Measurements from ENCODE around the gene PLSCR1. TPM values are rescaled to one million over a fixed set of nuclear protein-coding genes. Genes with fewer than 3 reads are reported as not detected.

Gene PLSCR1
- total and polyA plus RNA-seq, 2 experiments from 2014 or later = 62.7 to 78.3 TPM

DNA sequence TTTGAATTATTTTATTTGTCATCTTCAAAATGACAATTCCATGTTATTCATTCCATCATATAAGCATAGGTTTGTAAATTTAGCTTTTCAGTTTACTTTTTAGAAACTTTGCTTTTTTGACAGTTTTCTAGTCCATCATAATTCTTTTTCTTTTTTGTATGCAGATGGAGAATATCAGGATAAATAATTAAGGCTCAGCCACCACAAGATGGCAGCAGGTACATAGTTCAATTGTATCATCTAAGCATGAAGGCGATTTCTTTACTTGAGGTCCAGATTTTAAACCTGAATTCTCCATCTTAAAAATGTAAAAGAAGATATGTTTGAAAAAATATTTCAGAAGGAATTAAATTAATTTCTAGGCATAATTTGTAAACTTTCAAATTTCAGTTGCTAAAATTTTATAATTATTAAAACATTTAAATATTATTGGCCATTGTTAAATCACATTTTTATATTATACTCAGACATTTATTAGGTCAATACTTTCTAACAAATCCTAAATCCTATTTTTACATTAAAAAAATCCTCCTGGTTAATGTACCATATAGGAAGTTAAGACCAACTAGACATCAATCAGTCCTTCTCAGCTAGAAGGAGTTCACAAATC lies 45.6 kb upstream of the PLSCR1 start:
- H3K79me2 ChIP-seq (replicated peaks; ENCODE audit: insufficient read depth) = no peaks in the 10 kb centered on the region
- no peaks in the 10 kb centered on the region for H4K20me1 ChIP-seq (replicated peaks; ENCODE audit: insufficient read depth)
- no peak overlapping the region for H2AFZ ChIP-seq
- no peaks in the 10 kb centered on the region for H3F3A ChIP-seq (replicated peaks; ENCODE audit: low read depth)
- H3K9me2 ChIP-seq (ENCODE audit: insufficient read depth) = no peaks in the 10 kb centered on the region
- no peak overlapping the region for H3K27ac ChIP-seq (ENCODE audit: low read depth)
- peaks cover 17% of the 10 kb centered on the region for H3K4me1 Mint-ChIP-seq
- no peaks in the 10 kb centered on the region for H3K27me3 ChIP-seq (ENCODE audit: insufficient read depth)
- no peak for ATAC-seq
- H3K36me3 ChIP-seq (ENCODE audit: insufficient read depth) = no peaks in the 10 kb centered on the region
- no peak overlapping the region for H3K4me2 ChIP-seq
- H3K9me3 Mint-ChIP-seq = no peaks in the 10 kb centered on the region
- TF ChIP-seq, protein P1, sequence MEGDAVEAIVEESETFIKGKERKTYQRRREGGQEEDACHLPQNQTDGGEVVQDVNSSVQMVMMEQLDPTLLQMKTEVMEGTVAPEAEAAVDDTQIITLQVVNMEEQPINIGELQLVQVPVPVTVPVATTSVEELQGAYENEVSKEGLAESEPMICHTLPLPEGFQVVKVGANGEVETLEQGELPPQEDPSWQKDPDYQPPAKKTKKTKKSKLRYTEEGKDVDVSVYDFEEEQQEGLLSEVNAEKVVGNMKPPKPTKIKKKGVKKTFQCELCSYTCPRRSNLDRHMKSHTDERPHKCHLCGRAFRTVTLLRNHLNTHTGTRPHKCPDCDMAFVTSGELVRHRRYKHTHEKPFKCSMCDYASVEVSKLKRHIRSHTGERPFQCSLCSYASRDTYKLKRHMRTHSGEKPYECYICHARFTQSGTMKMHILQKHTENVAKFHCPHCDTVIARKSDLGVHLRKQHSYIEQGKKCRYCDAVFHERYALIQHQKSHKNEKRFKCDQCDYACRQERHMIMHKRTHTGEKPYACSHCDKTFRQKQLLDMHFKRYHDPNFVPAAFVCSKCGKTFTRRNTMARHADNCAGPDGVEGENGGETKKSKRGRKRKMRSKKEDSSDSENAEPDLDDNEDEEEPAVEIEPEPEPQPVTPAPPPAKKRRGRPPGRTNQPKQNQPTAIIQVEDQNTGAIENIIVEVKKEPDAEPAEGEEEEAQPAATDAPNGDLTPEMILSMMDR (conservative IDR thresholded peaks at IDR 0.05; ENCODE audit: low read depth in 2 of 2) = peak; percentile 66 to 75
- no peak for TF ChIP-seq EZH2 (IDR thresholded peaks at IDR 0.05; ENCODE audit: low read depth, unreplicated experiment)
- no peak for TF ChIP-seq ZNF331 (CRISPR knock-in tag; IDR thresholded peaks at IDR 0.05; ENCODE audit: low read depth)
- no peak for TF ChIP-seq ETS1 (IDR thresholded peaks at IDR 0.05)
- no peak overlapping the region for H3K4me3 ChIP-seq
- no peaks in the 10 kb centered on the region for H3K36me3 Mint-ChIP-seq (ENCODE audit: low read depth)
- peak; percentile 42 for DNase-seq (ENCODE audit: low spot score)
- no peaks in the 10 kb centered on the region for H3K27me3 Mint-ChIP-seq (ENCODE audit: insufficient read depth, low read depth, poor library complexity)
- H3K4me3 Mint-ChIP-seq = no peak overlapping the region
- peaks cover 9% of the 10 kb centered on the region for H3K4me1 ChIP-seq (ENCODE audit: insufficient read depth)
- no peak overlapping the region for H3K27ac Mint-ChIP-seq

DNA sequence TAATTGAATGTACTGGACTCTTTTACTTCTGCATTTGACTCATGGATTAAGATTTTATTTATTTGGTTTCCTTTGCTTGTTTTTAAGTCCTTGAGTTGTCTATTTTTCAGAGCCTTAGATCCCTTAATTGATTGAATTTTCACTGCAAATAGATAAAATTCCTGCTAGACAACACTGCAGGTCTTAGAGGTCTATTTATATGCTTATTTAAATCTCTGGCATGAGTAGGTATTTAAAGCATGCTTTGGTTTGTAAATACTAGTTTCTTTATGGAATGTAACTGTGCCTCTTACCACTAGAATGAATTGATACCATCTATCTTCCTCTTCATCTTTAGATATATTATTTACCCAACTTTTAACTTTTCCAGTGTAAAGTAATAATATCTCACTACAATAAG lies 40.7 kb upstream of the PLSCR1 start:
- Histone ChIP-seq H3K4me2 (peak overlapping the region; percentile 21; the same call in 1 of the 2 replicates), H3K79me2 (replicated peaks; ENCODE audit: insufficient read depth) (no peaks in the 10 kb centered on the region), H2AFZ (no peak overlapping the region), H4K20me1 (replicated peaks; ENCODE audit: insufficient read depth) (no peaks in the 10 kb centered on the region), H3K4me1 (ENCODE audit: insufficient read depth) (peaks cover 20% of the 10 kb centered on the region), H3K4me3 (no peak overlapping the region), H3F3A (replicated peaks; ENCODE audit: low read depth) (no peaks in the 10 kb centered on the region), H3K36me3 (ENCODE audit: insufficient read depth) (peaks cover 15% of the 10 kb centered on the region), H3K9me2 (ENCODE audit: insufficient read depth) (no peaks in the 10 kb centered on the region), H3K27me3 (ENCODE audit: insufficient read depth) (no peaks in the 10 kb centered on the region), H3K27ac (ENCODE audit: low read depth) (no peak overlapping the region)
- Mint-ChIP-seq H3K27ac (peak overlapping the region; percentile 80), H3K4me1 (peaks cover 22% of the 10 kb centered on the region), H3K4me3 (no peak overlapping the region), H3K27me3 (ENCODE audit: insufficient read depth, low read depth, poor library complexity) (peaks cover 3% of the 10 kb centered on the region), H3K9me3 (peaks cover 21% of the 10 kb centered on the region), H3K36me3 (ENCODE audit: low read depth) (peaks cover 30% of the 10 kb centered on the region)
- no peak for ATAC-seq
- DNase-seq (ENCODE audit: low spot score) = peak; percentile 25
- TF ChIP-seq EZH2phosphoT487 (IDR thresholded peaks at IDR 0.05; ENCODE audit: unreplicated experiment) (no peak), EZH2 (IDR thresholded peaks at IDR 0.05; ENCODE audit: low read depth, unreplicated experiment) (no peak), ZNF331 (CRISPR knock-in tag; IDR thresholded peaks at IDR 0.05; ENCODE audit: low read depth) (no peak), POLR2AphosphoS5 (IDR thresholded peaks at IDR 0.05; ENCODE audit: low read depth) (no peak)
- TF ChIP-seq, protein P2, sequence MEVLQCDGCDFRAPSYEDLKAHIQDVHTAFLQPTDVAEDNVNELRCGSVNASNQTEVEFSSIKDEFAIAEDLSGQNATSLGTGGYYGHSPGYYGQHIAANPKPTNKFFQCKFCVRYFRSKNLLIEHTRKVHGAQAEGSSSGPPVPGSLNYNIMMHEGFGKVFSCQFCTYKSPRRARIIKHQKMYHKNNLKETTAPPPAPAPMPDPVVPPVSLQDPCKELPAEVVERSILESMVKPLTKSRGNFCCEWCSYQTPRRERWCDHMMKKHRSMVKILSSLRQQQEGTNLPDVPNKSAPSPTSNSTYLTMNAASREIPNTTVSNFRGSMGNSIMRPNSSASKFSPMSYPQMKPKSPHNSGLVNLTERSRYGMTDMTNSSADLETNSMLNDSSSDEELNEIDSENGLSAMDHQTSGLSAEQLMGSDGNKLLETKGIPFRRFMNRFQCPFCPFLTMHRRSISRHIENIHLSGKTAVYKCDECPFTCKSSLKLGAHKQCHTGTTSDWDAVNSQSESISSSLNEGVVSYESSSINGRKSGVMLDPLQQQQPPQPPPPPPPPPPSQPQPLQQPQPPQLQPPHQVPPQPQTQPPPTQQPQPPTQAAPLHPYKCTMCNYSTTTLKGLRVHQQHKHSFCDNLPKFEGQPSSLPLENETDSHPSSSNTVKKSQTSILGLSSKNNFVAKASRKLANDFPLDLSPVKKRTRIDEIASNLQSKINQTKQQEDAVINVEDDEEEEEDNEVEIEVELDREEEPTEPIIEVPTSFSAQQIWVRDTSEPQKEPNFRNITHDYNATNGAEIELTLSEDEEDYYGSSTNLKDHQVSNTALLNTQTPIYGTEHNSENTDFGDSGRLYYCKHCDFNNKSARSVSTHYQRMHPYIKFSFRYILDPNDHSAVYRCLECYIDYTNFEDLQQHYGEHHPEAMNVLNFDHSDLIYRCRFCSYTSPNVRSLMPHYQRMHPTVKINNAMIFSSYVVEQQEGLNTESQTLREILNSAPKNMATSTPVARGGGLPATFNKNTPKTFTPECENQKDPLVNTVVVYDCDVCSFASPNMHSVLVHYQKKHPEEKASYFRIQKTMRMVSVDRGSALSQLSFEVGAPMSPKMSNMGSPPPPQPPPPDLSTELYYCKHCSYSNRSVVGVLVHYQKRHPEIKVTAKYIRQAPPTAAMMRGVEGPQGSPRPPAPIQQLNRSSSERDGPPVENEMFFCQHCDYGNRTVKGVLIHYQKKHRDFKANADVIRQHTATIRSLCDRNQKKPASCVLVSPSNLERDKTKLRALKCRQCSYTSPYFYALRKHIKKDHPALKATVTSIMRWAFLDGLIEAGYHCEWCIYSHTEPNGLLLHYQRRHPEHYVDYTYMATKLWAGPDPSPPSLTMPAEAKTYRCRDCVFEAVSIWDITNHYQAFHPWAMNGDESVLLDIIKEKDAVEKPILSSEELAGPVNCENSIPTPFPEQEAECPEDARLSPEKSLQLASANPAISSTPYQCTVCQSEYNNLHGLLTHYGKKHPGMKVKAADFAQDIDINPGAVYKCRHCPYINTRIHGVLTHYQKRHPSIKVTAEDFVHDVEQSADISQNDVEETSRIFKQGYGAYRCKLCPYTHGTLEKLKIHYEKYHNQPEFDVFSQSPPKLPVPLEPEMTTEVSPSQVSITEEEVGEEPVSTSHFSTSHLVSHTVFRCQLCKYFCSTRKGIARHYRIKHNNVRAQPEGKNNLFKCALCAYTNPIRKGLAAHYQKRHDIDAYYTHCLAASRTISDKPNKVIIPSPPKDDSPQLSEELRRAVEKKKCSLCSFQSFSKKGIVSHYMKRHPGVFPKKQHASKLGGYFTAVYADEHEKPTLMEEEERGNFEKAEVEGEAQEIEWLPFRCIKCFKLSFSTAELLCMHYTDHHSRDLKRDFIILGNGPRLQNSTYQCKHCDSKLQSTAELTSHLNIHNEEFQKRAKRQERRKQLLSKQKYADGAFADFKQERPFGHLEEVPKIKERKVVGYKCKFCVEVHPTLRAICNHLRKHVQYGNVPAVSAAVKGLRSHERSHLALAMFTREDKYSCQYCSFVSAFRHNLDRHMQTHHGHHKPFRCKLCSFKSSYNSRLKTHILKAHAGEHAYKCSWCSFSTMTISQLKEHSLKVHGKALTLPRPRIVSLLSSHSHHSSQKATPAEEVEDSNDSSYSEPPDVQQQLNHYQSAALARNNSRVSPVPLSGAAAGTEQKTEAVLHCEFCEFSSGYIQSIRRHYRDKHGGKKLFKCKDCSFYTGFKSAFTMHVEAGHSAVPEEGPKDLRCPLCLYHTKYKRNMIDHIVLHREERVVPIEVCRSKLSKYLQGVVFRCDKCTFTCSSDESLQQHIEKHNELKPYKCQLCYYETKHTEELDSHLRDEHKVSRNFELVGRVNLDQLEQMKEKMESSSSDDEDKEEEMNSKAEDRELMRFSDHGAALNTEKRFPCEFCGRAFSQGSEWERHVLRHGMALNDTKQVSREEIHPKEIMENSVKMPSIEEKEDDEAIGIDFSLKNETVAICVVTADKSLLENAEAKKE (CRISPR knock-in tag; IDR thresholded peaks at IDR 0.05) = no peak
- TF ChIP-seq, protein P3, sequence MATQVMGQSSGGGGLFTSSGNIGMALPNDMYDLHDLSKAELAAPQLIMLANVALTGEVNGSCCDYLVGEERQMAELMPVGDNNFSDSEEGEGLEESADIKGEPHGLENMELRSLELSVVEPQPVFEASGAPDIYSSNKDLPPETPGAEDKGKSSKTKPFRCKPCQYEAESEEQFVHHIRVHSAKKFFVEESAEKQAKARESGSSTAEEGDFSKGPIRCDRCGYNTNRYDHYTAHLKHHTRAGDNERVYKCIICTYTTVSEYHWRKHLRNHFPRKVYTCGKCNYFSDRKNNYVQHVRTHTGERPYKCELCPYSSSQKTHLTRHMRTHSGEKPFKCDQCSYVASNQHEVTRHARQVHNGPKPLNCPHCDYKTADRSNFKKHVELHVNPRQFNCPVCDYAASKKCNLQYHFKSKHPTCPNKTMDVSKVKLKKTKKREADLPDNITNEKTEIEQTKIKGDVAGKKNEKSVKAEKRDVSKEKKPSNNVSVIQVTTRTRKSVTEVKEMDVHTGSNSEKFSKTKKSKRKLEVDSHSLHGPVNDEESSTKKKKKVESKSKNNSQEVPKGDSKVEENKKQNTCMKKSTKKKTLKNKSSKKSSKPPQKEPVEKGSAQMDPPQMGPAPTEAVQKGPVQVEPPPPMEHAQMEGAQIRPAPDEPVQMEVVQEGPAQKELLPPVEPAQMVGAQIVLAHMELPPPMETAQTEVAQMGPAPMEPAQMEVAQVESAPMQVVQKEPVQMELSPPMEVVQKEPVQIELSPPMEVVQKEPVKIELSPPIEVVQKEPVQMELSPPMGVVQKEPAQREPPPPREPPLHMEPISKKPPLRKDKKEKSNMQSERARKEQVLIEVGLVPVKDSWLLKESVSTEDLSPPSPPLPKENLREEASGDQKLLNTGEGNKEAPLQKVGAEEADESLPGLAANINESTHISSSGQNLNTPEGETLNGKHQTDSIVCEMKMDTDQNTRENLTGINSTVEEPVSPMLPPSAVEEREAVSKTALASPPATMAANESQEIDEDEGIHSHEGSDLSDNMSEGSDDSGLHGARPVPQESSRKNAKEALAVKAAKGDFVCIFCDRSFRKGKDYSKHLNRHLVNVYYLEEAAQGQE (IDR thresholded peaks at IDR 0.05; ENCODE audit: unreplicated experiment) = no peak
